Fibroblast of skin of scalp (primary cell): Measurements from ENCODE around the gene SEM1.
A peak's percentile ranks its signal among the peaks of the same experiment; 100 is the strongest.
"Not testable (repeated sequence)": the region's sequence is repeated elsewhere in the genome, so short reads cannot be mapped to it uniquely, and the experiment has no call there.

ENCODE experiments used
- DNase-seq: peaks from one replicate; pipeline ENCODE4 v3.0.0-alpha.2; 2013

The SEM1 gene

GRCh38 chr7:96662151-96662550, 47.5 kb downstream of the SEM1 start:
- not testable (repeated sequence) for DNase-seq

- DNase-seq, result no peak
Measured at GRCh38 chr7:96658022-96658412, 51.6 kb downstream of the SEM1 start.

- DNase-seq, result no peak
Measured at GRCh38 chr7:96657347-96658021, 52.2 kb downstream of the SEM1 start.

GRCh38 chr7:96655956-96656355, 53.7 kb downstream of the SEM1 start:
- no peak for DNase-seq

- DNase-seq, result no peak
Measured at GRCh38 chr7:96654630-96655188, 54.9 kb downstream of the SEM1 start.

GRCh38 chr7:96649981-96650380, 59.7 kb downstream of the SEM1 start:
- peak; percentile 35 for DNase-seq

- no peak for DNase-seq
Measured at GRCh38 chr7:96648784-96649183, 60.9 kb downstream of the SEM1 start.

- no peak for DNase-seq
Measured at GRCh38 chr7:96647733-96648132, 61.9 kb downstream of the SEM1 start.

GRCh38 chr7:96645084-96645483, 64.6 kb downstream of the SEM1 start:
- no peak for DNase-seq

GRCh38 chr7:96643436-96643835, 66.2 kb downstream of the SEM1 start:
- not testable (repeated sequence) for DNase-seq

- no peak for DNase-seq
Measured at GRCh38 chr7:96640054-96640453, 69.6 kb downstream of the SEM1 start.
